K562 (cell line): Measurements from ENCODE around the gene HAPSTR1. TPM values are rescaled to one million over a fixed set of nuclear protein-coding genes. Genes with fewer than 3 reads are reported as not detected.

ENCODE experiments used
- ASH1L ChIP-seq: fragments of 450-650 bp; IDR thresholded peaks from 2 replicates; pipeline ENCODE4 v1.6.1; 2018; ENCODE audit warnings: borderline replicate concordance, mild to moderate bottlenecking, low read depth; ENCODE audit not compliant: partially characterized antibody
- E2F1 ChIP-seq: sonication (generic); formaldehyde crosslinking; IDR thresholded peaks from 2 replicates; pipeline ENCODE4 v1.8.1; 2023; ENCODE audit warnings: mild to moderate bottlenecking, missing genetic modification reagents, moderate library complexity
- FIP1L1 ChIP-seq: fragments of 200-400 bp; formaldehyde crosslinking; IDR thresholded peaks from 2 replicates; pipeline ENCODE4 v1.6.1; 2018; ENCODE audit warnings: mild to moderate bottlenecking, low read depth, low read length; ENCODE audit not compliant: poor library complexity, severe bottlenecking
- GATAD2B ChIP-seq: fragments of 450-650 bp; IDR thresholded peaks from 2 replicates; pipeline ENCODE4 v1.6.1; 2017; ENCODE audit warnings: mild to moderate bottlenecking, borderline replicate concordance
- JUN ChIP-seq, 2 experiments: sonication (generic) in 1 of 2; formaldehyde crosslinking in 1 of 2; IDR thresholded peaks; 2 replicates each; pipeline versions ENCODE4 v1.6.1 to v1.8.0; 2012 to 2022; ENCODE audit warnings: borderline replicate concordance in 2 of 2, mild to moderate bottlenecking in 2 of 2, improper control_type of control experiment in 1 of 2, low read depth in 1 of 2, low read length in 1 of 2, missing genetic modification reagents in 1 of 2
- LEF1 ChIP-seq: fragments of 450-650 bp; IDR thresholded peaks from 2 replicates; pipeline ENCODE4 v1.6.1; 2016; ENCODE audit warnings: mild to moderate bottlenecking
- POLR3A ChIP-seq: IDR thresholded peaks from 2 replicates; pipeline ENCODE4 v1.6.1; 2011; ENCODE audit warnings: borderline replicate concordance, mild to moderate bottlenecking, moderate library complexity; ENCODE audit not compliant: insufficient read length, insufficient read depth; ENCODE audit errors: extremely low read depth
- SIN3A ChIP-seq, 2 experiments: fragments of 150-350 bp in 1 of 2; IDR thresholded peaks; 2 replicates each; pipeline ENCODE4 v1.6.1; 2011 to 2016; ENCODE audit warnings: borderline replicate concordance in 2 of 2, low read depth in 2 of 2, low read length in 2 of 2, mild to moderate bottlenecking in 2 of 2, moderate library complexity in 2 of 2; ENCODE audit not compliant: control insufficient read depth in 1 of 2
- TCFL5 ChIP-seq: fragments of 250-450 bp; sonication (Bioruptor Pico); conservative IDR thresholded peaks from 2 replicates; pipeline ENCODE4 v1.6.1; 2021; ENCODE audit warnings: mild to moderate bottlenecking, moderate library complexity, matching md5 sums
- ZMIZ1 ChIP-seq, 2 experiments: fragments of 150-350 bp in 1 of 2; IDR thresholded peaks; 2 replicates each; pipeline ENCODE4 v1.6.1; 2012 to 2016; ENCODE audit warnings: low read depth in 2 of 2, low read length in 2 of 2, mild to moderate bottlenecking in 1 of 2, moderate library complexity in 1 of 2
- ZNF75A ChIP-seq: fragments of 450-650 bp; formaldehyde crosslinking; IDR thresholded peaks from 2 replicates; pipeline ENCODE4 v1.4.0; 2020; ENCODE audit warnings: mild to moderate bottlenecking
- polyA plus RNA-seq, 8 experiments: library from polyadenylated mRNA; depleted of rRNA in 4 of 8; stranded (reverse) in 5 of 8; unstranded in 3 of 8; fragments of >200 nt; fragmentation: Nextera tagmentation in 2 of 8; fragmentation: Illumina TruSeq in 1 of 8; extraction: Ambion mirVana in 2 of 8; extraction: Trizol in 1 of 8; gene quantifications; 2 replicates each; pipeline versions ENCODE4 v1.2.1 to v1.2.3, GENCODE V29; 2011 to 2014; ENCODE audit warnings: inconsistent platforms in 1 of 8, missing spikeins in 1 of 8
- total RNA-seq, 7 experiments: library from RNA; depleted of rRNA in 6 of 7; stranded (reverse); fragments of >200 nt in 6 of 7; fragmentation: Illumina TruSeq in 2 of 7; extraction: Trizol in 2 of 7; gene quantifications; 2 replicates each; pipeline versions ENCODE4 v1.2.1 to v1.2.3, GENCODE V29; 2011 to 2021; ENCODE audit warnings: low replicate concordance in 1 of 7
- TF ChIP-seq, protein P1 (sequence below): fragments of 450-650 bp; IDR thresholded peaks from 2 replicates; pipeline ENCODE4 v1.6.1; 2016; ENCODE audit warnings: low read depth

The HAPSTR1 gene
- total and polyA plus RNA-seq, 9 of the 15 experiments (the other 6 are each of a cell fraction or from before 2014, with no cell fraction given) = 10.8 to 67.9 (median 36.5) TPM

- TF ChIP-seq ASH1L (no peak), JUN (IDR thresholded peaks at IDR 0.05; ENCODE audit: borderline replicate concordance, low read depth, low read length) (no peak), JUN (CRISPR knock-in tag; IDR thresholded peaks at IDR 0.05; ENCODE audit: borderline replicate concordance) (no peak), POLR3A (no peak), ZMIZ1 (IDR thresholded peaks at IDR 0.05; ENCODE audit: low read depth in 2 of 2, low read length in 2 of 2) (no peak), ZNF75A (CRISPR knock-in tag) (peak; percentile 79), GATAD2B (no peak), E2F1 (CRISPR knock-in tag) (no peak), FIP1L1 (no peak), LEF1 (no peak), SIN3A (IDR thresholded peaks at IDR 0.05; ENCODE audit: borderline replicate concordance in 2 of 2, control insufficient read depth in 1 of 2, low read depth in 2 of 2, low read length in 2 of 2) (no peak), TCFL5 (CRISPR knock-in tag) (no peak)
- TF ChIP-seq, protein P1, sequence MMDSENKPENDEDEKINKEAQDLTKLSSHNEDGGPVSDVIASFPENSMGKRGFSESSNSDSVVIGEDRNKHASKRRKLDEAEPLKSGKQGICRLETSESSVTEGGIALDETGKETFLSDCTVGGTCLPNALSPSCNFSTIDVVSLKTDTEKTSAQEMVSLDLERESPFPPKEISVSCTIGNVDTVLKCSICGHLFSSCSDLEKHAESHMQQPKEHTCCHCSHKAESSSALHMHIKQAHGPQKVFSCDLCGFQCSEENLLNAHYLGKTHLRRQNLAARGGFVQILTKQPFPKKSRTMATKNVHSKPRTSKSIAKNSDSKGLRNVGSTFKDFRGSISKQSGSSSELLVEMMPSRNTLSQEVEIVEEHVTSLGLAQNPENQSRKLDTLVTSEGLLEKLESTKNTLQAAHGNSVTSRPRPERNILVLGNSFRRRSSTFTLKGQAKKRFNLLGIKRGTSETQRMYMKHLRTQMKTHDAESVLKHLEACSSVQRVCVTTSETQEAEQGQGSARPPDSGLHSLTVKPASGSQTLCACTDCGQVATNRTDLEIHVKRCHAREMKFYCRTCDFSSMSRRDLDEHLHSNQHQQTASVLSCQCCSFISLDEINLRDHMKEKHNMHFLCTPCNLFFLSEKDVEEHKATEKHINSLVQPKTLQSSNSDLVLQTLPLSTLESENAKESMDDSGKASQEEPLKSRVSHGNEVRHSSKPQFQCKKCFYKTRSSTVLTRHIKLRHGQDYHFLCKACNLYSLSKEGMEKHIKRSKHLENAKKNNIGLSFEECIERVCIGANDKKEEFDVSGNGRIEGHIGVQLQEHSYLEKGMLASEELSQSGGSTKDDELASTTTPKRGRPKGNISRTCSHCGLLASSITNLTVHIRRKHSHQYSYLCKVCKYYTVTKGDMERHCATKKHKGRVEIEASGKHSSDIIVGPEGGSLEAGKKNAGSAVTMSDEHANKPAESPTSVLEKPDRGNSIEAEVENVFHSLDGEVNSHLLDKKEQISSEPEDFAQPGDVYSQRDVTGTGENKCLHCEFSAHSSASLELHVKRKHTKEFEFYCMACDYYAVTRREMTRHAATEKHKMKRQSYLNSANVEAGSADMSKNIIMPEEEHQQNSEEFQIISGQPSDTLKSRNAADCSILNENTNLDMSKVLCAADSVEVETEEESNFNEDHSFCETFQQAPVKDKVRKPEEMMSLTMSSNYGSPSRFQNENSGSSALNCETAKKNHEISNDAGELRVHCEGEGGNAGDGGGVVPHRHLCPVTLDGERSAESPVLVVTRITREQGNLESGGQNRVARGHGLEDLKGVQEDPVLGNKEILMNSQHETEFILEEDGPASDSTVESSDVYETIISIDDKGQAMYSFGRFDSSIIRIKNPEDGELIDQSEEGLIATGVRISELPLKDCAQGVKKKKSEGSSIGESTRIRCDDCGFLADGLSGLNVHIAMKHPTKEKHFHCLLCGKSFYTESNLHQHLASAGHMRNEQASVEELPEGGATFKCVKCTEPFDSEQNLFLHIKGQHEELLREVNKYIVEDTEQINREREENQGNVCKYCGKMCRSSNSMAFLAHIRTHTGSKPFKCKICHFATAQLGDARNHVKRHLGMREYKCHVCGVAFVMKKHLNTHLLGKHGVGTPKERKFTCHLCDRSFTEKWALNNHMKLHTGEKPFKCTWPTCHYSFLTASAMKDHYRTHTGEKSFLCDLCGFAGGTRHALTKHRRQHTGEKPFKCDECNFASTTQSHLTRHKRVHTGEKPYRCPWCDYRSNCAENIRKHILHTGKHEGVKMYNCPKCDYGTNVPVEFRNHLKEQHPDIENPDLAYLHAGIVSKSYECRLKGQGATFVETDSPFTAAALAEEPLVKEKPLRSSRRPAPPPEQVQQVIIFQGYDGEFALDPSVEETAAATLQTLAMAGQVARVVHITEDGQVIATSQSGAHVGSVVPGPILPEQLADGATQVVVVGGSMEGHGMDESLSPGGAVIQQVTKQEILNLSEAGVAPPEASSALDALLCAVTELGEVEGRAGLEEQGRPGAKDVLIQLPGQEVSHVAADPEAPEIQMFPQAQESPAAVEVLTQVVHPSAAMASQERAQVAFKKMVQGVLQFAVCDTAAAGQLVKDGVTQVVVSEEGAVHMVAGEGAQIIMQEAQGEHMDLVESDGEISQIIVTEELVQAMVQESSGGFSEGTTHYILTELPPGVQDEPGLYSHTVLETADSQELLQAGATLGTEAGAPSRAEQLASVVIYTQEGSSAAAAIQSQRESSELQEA = no peak
Measured at GRCh38 chr16:9139965-9140364, 48.5 kb downstream of the HAPSTR1 start (continued).
